GM19468 (cell line): ENCODE measurements around the gene TRDMT1.

ENCODE experiments used
- ATAC-seq: cut with Tn5 transposase; IDR thresholded peaks from one replicate; pipeline ENCODE4 v1.9.1; 2021; ENCODE audit warnings: mild to moderate bottlenecking, moderate library complexity, moderate number of reproducible peaks; ENCODE audit not compliant: unreplicated experiment; ENCODE audit errors: extremely low read depth

The TRDMT1 gene

GRCh38 chr10:17213646-17214349 is 12.3 kb upstream of the TRDMT1 start:
- no peak for ATAC-seq

GRCh38 chr10:17212802-17213221 is 11.3 kb upstream of the TRDMT1 start:
- no peak for ATAC-seq

GRCh38 chr10:17210361-17210760 is 8.9 kb upstream of the TRDMT1 start:
- no peak for ATAC-seq

GRCh38 chr10:17209881-17210280 is 8.4 kb upstream of the TRDMT1 start:
- no peak for ATAC-seq

GRCh38 chr10:17209302-17209701 is 7.8 kb upstream of the TRDMT1 start:
- no peak for ATAC-seq

- ATAC-seq = no peak
Measured at GRCh38 chr10:17208476-17208875, 7.0 kb upstream of the TRDMT1 start.

- ATAC-seq = peak; percentile 37
Measured at GRCh38 chr10:17206210-17206709, 4.8 kb upstream of the TRDMT1 start.

GRCh38 chr10:17203416-17203815 is 1.9 kb upstream of the TRDMT1 start:
- ATAC-seq = no peak

- ATAC-seq = no peak
Measured at GRCh38 chr10:17202999-17203398, 1.5 kb upstream of the TRDMT1 start.

- no peak for ATAC-seq
Measured at GRCh38 chr10:17202506-17202905, 1.0 kb upstream of the TRDMT1 start.

- ATAC-seq = no peak
Measured at GRCh38 chr10:17201794-17202116, 283 bp upstream of the TRDMT1 start.

- no peak for ATAC-seq
Measured at GRCh38 chr10:17200001-17200911, 1.2 kb downstream of the TRDMT1 start.

GRCh38 chr10:17199351-17199804 is 2.1 kb downstream of the TRDMT1 start:
- ATAC-seq = no peak

GRCh38 chr10:17196573-17196972 is 4.9 kb downstream of the TRDMT1 start:
- no peak for ATAC-seq

GRCh38 chr10:17196045-17196444 is 5.4 kb downstream of the TRDMT1 start:
- ATAC-seq = no peak

- ATAC-seq = no peak
Measured at GRCh38 chr10:17195083-17195482, 6.4 kb downstream of the TRDMT1 start.

GRCh38 chr10:17190602-17191001 is 10.9 kb downstream of the TRDMT1 start:
- ATAC-seq = no peak

- ATAC-seq = no peak
Measured at GRCh38 chr10:17188644-17189172, 12.8 kb downstream of the TRDMT1 start.

- ATAC-seq = no peak
Measured at GRCh38 chr10:17185873-17186272, 15.6 kb downstream of the TRDMT1 start.

- no peak for ATAC-seq
Measured at GRCh38 chr10:17183110-17183509, 18.4 kb downstream of the TRDMT1 start.

- ATAC-seq = no peak
Measured at GRCh38 chr10:17181751-17182150, 19.7 kb downstream of the TRDMT1 start.
